ENCODE results near the gene EXOC3L1. TPM values are rescaled to one million over a fixed set of nuclear protein-coding genes. Genes with fewer than 3 reads are reported as not detected.

EXOC3L1 gene
- total RNA-seq, 1 donor from 2014 or later, result 3.9 TPM

- intact Hi-C loops (cut with micrococcal nuclease), result no loop called here
- Histone ChIP-seq H3K9me3 (replicated peaks) (no peaks in the 10 kb centered on the region), H3K4me1 (peaks cover 19% of the 10 kb centered on the region), H3K36me3 (peaks cover 44% of the 10 kb centered on the region), H3K27ac (replicated peaks) (no peak overlapping the region), H3K27me3 (ENCODE audit: low read depth) (peaks cover 12% of the 10 kb centered on the region), H3K4me3 (no peak overlapping the region)
- TF ChIP-seq, protein P1, sequence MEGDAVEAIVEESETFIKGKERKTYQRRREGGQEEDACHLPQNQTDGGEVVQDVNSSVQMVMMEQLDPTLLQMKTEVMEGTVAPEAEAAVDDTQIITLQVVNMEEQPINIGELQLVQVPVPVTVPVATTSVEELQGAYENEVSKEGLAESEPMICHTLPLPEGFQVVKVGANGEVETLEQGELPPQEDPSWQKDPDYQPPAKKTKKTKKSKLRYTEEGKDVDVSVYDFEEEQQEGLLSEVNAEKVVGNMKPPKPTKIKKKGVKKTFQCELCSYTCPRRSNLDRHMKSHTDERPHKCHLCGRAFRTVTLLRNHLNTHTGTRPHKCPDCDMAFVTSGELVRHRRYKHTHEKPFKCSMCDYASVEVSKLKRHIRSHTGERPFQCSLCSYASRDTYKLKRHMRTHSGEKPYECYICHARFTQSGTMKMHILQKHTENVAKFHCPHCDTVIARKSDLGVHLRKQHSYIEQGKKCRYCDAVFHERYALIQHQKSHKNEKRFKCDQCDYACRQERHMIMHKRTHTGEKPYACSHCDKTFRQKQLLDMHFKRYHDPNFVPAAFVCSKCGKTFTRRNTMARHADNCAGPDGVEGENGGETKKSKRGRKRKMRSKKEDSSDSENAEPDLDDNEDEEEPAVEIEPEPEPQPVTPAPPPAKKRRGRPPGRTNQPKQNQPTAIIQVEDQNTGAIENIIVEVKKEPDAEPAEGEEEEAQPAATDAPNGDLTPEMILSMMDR (IDR thresholded peaks at IDR 0.05; ENCODE audit: borderline replicate concordance), result no peak
- no peak for DNase-seq
These were observed 41.2 kb downstream of the EXOC3L1 start for GRCh38 chr16:67148656-67149275.

DNA sequence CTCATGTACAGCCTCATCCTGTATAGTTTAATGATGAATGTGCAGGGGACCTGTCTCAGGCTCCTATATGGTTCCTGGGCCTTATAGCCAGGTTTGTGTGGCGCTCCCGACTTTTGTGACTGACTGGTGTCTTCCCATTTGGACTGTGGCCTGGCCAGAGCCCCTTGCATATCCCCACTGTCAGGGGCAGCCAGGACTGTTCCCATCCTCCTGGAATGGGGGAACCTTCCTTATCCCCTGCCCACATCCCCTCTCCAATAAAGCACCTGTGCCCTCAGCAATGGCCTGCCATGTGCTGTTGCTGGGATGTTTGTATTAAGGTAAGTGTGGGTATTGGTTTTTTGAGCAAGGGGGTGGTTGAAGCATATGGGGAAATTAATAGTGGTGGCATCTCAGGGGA is 41.7 kb downstream of the EXOC3L1 start:
- H3K36me3 ChIP-seq, result peaks cover 49% of the 10 kb centered on the region
- TF ChIP-seq, protein P1 (IDR thresholded peaks at IDR 0.05; ENCODE audit: borderline replicate concordance), result no peak
- H3K9me3 ChIP-seq (replicated peaks), result no peaks in the 10 kb centered on the region
- intact Hi-C loops (cut with micrococcal nuclease), result no loop called here
- peaks cover 12% of the 10 kb centered on the region for H3K27me3 ChIP-seq (ENCODE audit: low read depth)
- H3K4me1 ChIP-seq, result peaks cover 19% of the 10 kb centered on the region
- H3K27ac ChIP-seq (replicated peaks), result no peak overlapping the region
- no peak overlapping the region for H3K4me3 ChIP-seq
- no peak for DNase-seq

- peaks cover 19% of the 10 kb centered on the region for H3K4me1 ChIP-seq
- TF ChIP-seq, protein P1 (IDR thresholded peaks at IDR 0.05; ENCODE audit: borderline replicate concordance), result no peak
- peaks cover 12% of the 10 kb centered on the region for H3K27me3 ChIP-seq (ENCODE audit: low read depth)
- no peak for DNase-seq
- H3K36me3 ChIP-seq, result peaks cover 55% of the 10 kb centered on the region
- H3K4me3 ChIP-seq, result no peak overlapping the region
- intact Hi-C loops (cut with micrococcal nuclease), result no loop called here
- H3K27ac ChIP-seq (replicated peaks), result no peak overlapping the region
- H3K9me3 ChIP-seq (replicated peaks), result no peaks in the 10 kb centered on the region
These were observed 42.3 kb downstream of the EXOC3L1 start for GRCh38 chr16:67147437-67148140.

DNA sequence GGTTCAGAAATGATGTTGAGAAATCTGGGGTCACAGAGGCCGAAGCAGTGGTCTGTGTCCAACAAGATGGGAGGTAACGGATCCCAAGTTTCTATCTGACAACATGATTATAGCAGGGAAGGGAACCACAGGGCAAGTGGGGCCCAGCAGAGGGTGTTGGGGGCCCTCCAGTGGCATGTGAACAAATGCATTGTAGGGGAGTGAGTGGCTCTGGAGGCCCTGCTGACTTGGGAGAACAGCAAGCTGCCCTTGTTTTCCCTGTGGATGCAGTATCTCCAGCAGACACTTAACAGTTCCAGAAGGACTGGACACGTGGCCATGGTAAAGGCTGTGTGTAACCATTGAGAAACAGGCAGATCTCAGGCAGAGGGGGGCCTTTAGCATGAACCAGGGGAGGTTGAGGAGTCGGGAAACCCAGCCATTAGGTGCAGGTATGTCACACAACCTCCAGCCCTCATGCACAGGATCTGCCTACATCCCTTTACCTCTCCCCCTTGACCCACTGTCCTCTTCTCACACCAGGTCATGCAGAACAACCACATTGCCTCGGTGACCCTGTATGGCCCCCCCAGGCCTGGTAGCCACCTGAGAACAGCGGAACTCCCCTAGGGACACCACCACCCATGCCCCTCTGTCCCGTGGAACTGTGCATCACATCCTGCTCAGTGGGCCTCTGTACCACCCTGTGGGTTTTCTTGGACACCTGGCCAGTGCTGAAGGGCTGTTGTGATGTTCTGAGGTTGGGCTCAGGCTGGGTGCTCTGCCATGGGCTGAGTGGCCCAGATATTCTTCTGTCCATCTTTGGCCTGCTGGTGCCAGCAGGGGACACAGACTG is 43.2 kb downstream of the EXOC3L1 start:
- Histone ChIP-seq H3K36me3 (peaks cover 64% of the 10 kb centered on the region), H3K4me3 (no peak overlapping the region), H3K27me3 (ENCODE audit: low read depth) (peaks cover 12% of the 10 kb centered on the region), H3K27ac (replicated peaks) (no peak overlapping the region), H3K4me1 (peaks cover 19% of the 10 kb centered on the region), H3K9me3 (replicated peaks) (no peaks in the 10 kb centered on the region)
- intact Hi-C loops (cut with micrococcal nuclease), result no loop called here
- DNase-seq, result no peak
- TF ChIP-seq, protein P1 (IDR thresholded peaks at IDR 0.05; ENCODE audit: borderline replicate concordance), result no peak

DNA sequence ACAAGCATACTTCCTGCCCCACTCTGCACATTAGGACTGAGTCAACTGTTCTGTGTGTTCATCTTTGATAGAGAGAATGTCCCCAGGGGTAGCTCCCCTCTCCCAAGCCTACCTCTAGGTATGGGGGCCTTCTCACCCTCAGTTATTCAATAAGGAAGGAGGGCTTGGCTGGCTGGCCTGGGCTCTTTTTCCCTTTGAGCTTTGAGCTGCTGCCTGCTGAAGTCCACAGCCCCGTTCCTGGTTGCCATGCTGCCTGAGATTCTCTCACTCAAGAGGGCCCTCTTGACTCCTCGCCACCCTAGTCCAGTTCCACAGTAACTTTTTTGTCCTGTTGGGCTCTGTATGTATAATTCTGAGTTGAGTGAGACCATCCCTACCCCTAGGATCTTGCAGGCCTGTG is 44.2 kb downstream of the EXOC3L1 start:
- peaks cover 10% of the 10 kb centered on the region for H3K4me1 ChIP-seq
- H3K27me3 ChIP-seq (ENCODE audit: low read depth), result peaks cover 10% of the 10 kb centered on the region
- intact Hi-C loops (cut with micrococcal nuclease), result no loop called here
- no peaks in the 10 kb centered on the region for H3K9me3 ChIP-seq (replicated peaks)
- H3K27ac ChIP-seq (replicated peaks), result no peak overlapping the region
- no peak for DNase-seq
- H3K36me3 ChIP-seq, result peaks cover 74% of the 10 kb centered on the region
- TF ChIP-seq, protein P1 (IDR thresholded peaks at IDR 0.05; ENCODE audit: borderline replicate concordance), result no peak
- no peak overlapping the region for H3K4me3 ChIP-seq

All from left ventricle myocardium inferior (tissue), 1 donor.